ENCODE data around the gene HPS5.

Gene HPS5

DNA sequence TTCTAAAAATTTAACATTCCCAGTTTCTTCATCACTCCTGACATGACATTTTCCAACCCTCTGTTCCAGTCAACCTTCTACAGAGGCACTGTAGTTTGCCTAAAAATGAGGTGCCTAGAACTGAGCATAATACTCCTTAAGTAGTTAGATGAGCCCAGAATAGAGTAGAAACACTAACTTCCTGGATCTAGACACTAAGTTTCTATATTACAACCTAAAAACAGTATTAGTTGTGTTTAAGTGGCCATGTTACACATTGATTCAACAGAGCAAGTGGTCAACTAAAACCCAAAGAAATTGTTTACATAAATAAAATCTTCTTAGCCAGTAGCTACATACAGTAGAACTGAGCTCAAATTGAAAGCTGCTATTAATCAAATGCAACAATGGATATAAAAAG, 1.3 kb downstream of the HPS5 start:
- H3K27ac ChIP-seq = peak overlapping the region; percentile 88
- DNase-seq (ENCODE audit: low read depth, low spot score) = no peak

DNA sequence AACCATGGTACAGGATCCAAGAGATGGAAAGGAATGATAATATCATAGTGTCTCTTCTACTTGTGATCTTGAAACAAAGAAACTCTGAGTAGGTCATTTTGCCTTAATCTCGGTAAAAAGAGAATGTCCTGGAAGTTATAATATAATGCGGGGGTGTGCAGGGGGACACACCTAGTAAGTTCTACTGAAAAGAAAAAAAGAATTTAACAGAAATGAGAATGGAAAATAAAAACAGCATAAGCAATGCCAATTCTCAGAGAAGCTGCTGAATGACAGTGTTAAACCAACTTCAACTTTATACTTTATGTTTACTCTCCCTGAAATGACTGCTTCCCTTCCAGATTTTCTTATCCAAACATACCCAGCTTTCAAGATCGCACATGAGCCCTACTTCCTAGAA, 2.0 kb downstream of the HPS5 start:
- DNase-seq (ENCODE audit: low read depth, low spot score) = no peak
- H3K27ac ChIP-seq = no peak overlapping the region

DNA sequence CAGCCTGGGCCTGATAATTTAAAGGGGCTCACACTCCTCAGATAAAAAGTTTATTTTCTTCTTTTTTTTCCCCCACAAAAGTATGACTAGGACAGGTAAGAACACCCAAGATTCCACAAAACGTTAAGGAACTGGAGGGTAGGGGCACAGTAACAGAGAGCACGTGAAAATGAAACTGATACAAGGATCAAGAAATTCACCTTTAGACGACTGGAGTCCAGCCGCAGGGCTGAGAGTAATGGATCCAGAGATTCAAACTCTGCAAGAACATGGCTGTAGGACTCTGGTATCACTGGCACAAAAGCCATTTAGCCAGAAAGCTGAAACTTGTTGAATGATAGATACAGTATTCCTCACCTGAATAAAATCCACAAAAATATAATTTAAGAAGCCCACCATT, 4.4 kb downstream of the HPS5 start:
- no peak for DNase-seq (ENCODE audit: low read depth, low spot score)
- no peak overlapping the region for H3K27ac ChIP-seq

DNA sequence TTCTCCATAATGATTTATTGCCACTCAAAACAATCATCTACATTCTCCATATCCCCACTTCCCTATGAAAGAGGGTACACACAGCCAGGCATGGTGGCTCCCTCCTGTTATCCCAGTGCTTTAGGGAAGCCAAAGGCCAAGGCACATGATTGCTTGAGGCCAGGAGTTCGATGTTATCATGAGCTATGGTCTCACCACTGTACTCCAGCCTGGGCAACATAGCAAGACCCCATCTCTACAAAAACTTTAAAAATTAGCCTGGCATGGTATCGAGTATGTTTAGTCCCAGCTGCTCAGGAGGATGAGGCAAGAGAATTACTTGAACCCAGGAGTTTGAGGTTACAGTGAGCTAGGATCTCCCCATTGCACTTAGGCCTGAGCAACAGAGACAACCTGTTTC, 6.0 kb downstream of the HPS5 start:
- no peak for DNase-seq (ENCODE audit: low read depth, low spot score)
- no peak overlapping the region for H3K27ac ChIP-seq

DNA sequence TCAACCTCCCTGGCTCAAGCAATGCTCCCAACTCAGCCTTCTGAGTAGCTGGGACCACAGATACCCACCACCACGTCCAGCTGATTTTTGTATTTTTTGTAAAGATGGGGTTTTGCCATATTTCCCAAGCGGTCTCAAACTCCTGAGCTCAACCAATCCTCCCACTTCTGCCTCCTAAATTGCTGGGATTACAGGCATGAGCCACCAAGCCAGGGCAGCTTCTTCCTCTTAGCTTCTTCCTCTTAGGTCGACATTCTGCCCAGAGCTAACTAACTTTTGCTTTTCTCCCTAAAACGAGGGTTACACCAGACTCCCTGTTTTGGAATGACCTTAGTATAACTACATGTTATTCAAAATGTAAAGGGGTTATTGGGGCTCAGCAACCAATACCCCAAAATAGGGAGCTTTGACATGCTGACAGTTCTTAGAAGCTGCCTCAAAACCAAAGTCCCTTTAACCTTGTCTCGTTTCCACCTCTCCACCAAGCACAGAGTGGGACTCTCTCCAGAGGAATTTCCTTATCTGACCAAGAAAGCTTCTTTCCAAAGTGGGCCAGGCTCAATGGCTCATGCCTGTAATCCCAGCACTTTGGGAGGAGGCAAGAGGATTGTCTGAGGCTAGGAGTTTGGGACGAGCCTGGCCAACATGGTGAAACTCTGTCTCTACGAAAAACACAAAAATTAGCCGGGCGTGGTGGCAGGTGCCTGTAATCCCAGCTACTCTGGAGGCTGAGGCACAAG, 7.0 kb downstream of the HPS5 start:
- H3K27ac ChIP-seq = no peak overlapping the region
- DNase-seq (ENCODE audit: low read depth, low spot score) = no peak

DNA sequence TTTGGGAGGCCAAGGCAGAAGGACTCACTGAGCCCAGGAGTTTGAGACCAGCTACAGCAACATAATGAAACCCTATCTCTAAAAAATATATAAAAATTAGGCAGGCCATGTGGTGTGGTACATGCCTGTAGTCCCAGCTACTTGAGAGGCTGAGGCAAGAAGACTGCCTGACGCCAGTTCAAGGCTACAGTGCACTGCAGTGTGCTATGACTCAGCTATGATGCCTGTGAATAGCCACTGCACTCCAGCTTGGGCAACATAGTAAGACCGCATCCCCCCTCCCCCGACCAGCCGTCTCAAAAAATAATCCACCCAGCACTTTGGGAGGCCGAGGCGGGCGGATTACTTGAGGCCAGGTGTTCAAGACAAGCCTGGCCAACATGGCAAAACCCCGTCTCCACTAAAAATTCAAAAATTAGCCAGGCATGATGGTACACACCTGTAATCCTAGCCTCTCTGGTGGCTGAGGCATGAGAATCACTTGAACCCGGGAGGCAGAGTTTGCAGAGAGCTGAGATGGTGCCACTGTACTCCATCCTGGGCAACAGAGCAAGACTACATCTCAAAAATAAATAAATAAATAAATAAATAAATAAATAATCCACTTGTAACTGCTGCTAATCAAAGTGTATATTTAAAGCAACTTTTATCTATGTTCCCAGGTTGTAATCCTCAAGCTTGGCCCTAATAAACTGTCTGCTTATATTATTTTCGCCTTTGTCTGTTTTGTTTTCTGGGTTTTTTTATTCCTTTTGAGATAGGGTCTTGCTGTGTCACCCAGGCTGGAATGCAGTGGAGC, 7.8 kb downstream of the HPS5 start:
- peak overlapping the region; percentile 73 for H3K27ac ChIP-seq
- no peak for DNase-seq (ENCODE audit: low read depth, low spot score)

DNA sequence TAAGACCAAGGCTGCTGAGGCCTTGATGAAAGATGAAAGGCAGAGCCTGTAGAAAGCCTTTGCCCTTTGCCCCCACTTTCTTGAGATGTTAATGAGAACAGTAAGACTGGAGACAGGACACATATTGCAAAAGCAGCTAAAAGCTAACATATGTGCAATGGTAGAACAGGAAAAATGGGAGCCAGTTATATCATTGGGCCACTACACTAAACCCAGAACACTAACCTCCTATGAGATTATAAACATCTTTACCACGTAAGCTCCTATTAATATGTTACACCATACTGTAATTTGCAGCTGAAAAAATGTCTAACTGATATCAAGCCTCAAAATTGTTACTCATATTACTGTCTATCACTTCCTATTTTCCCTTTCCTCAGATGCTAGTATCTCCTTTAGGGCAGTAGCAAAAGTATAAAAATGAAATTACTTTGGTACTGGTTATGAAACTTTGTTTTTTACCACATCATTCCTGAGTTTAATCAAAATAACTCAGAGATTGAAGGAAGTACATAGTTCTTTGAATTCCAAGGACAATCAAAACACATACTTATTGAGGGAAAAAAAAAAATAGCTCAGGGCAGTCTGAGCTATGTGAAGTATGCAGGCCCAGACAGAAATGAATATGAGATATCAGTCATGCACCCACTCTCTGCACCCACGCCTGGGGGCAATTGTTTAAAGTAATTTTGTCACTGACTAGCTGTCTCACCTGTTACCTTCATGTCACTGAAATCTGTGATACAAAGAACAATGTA, 9.1 kb downstream of the HPS5 start:
- DNase-seq (ENCODE audit: low read depth, low spot score) = no peak
- H3K27ac ChIP-seq = peak overlapping the region; percentile 73

DNA sequence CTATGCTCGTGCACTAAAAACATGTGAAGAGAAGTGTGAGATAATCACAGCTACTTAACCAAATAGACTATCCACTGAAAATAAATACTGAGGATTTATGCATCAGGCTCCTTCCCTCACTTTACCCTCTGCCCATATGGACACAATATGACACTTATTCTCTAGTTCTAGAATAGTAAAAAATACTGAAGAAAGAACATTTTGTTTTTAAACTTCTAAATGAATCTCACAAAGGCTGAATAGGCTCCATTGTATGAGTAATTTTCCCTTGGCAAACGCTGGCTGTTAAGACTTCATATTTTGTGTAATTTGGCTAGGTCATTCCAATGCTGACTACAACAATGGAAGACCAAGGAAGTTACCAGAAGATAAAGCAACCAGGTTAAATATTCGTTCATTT, 9.9 kb downstream of the HPS5 start:
- peak overlapping the region; percentile 73 for H3K27ac ChIP-seq
- no peak for DNase-seq (ENCODE audit: low read depth, low spot score)

DNA sequence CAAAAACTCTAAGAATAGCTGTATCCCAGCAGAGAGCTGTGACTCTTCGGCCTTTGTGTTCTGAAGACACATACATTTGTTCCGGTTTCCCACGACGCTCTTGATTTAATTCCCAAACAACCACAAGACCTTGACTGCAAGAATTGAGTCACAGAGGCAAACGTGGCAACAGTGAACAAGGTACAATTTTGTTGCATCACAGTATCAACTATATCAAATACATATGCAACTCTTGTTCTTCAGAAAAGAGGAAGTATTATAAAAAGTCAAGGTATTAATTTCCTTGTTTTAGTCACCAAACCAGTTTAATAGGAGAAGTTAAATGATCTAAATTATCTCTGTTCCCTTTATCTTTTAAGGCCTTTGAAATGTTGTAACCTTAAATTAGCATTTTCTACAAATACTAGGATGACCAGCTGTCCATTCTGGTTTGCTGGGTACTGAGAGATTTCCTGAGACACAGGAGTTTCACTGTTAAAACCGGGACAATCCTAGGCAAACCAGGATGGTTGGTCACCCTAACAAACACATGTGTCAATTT, 11.1 kb downstream of the HPS5 start:
- DNase-seq (ENCODE audit: low read depth, low spot score) = peak; percentile 75
- H3K27ac ChIP-seq = peak overlapping the region; percentile 73

DNA sequence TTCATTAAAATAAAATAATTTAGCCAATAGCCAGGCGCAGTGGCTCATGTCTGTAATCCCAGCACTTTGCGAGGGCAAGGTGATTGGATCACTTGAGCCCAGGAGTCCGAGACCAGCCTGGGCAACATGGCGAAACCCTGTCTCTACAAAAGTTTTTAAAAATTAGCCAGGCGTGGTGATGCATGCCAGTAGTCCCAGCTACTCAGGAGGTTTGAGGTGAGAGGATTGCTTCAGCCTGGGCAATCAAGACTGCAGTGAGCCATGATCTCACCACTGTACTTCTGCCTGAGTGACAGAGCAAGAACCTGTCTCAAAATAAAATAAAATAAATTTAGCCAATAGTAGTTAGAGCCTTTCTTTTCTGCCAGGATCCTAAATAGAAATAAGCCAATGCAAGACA, 12.2 kb downstream of the HPS5 start:
- DNase-seq (ENCODE audit: low read depth, low spot score) = no peak
- H3K27ac ChIP-seq = no peak overlapping the region

DNA sequence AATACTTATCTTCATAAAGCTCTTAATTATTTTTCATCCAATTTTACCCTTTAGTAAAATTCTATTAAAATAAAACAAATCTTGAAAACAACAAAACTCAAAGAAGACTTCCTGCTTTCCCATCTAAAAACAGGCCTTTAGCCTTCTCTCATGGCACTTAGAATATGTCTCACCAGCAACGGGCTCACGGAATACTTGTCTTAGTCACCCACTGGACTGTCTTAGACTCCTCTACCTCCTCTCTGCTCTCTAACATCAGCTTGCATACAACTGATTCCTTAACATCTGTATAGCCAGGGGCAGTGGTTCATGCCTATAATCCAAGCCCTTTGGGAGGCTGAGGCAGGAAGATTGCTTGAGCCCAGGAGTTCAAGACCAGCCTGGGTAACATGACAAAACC, 13.7 kb downstream of the HPS5 start:
- DNase-seq (ENCODE audit: low read depth, low spot score) = no peak
- H3K27ac ChIP-seq = peak overlapping the region; percentile 47

DNA sequence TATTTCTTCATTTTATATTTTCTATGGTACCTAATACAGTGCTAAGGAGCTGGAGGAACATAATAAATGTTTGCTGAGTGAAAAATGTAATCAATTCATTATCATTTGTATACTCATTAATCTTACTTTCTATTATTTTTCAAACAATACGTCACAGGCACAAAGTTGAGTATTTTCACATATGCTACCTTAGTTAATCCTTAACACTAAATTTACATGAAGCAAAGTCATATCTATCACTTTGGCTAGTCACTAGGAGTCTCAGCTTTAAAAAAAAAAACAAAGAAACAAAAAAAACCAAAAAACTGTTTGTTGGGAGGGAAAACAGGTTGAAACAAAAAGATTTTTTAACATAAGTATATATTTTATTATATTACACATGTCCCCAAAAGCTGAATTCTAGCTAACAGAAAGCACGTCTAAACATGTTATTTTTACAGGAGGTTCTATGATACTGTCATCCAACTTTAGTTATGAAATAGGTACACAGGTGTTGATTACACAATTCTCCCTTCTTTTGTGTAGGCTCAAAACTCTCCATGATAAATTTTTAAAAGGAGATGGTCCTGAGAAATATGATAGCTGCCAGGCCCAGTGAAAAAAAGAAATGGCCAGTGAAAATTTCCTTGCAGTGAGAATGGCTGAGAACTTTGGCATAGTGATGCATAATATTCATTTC, 14.3 kb downstream of the HPS5 start:
- peak overlapping the region; percentile 47 for H3K27ac ChIP-seq
- no peak for DNase-seq (ENCODE audit: low read depth, low spot score)

DNA sequence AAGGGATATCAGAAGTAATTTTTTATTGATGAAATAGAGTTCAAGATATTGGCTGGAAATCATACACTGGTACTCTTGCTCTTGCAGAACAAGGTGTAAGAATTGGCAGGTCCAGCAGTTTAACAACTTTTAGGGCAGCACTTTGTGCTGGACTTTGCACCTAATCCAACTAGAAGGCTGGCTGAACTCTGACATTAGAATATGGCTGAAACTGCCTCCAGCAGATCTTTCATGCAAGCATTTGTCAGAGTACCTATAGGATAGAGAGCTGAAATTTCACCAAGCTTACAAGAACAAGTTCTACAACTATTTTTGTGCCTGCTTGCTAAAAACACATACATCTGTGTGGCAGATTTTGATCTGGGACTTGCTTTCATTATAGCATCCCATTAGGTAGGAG, 17.2 kb downstream of the HPS5 start:
- no peak for DNase-seq (ENCODE audit: low read depth, low spot score)
- no peak overlapping the region for H3K27ac ChIP-seq

DNA sequence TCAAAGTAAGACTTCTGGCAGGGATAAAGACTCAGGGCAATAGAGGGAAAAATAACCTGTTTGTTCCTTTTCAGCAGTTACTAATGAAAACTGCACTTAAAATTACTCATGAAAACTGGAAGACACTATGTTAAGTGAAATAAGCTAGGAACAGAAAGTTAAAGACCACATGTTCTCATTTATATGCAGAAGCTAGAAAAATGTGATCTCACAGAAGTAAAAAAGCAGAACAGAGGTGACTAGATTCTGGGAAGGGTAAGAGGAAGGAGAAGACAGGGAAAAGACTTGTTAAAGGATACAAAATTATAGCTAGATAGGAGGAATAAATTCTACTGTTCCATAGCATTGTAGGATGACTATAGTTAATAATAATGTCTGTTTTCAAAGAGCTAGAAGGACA, 22.2 kb downstream of the HPS5 start:
- DNase-seq (ENCODE audit: low read depth, low spot score) = no peak
- H3K27ac ChIP-seq = no peak overlapping the region

DNA sequence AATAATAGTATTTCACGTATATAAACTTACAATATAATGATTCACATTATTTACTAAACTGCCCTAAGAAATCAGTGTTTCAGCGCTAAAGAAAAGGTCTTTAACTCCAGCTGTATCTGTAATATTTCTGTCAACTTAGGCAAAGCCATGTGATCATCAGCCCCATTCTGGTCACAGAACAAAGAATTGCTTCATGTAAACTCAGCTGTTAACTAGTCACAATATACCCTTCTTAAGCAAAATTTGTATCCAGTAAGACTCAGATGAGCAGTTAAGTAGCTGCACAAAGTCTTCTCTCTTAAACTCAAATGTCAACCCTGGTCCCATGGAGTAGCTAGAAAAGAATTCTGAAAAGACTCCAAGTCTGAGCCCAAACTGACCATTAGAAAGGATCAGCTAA, 26.6 kb downstream of the HPS5 start:
- H3K27ac ChIP-seq = no peak overlapping the region
- no peak for DNase-seq (ENCODE audit: low read depth, low spot score)

DNA sequence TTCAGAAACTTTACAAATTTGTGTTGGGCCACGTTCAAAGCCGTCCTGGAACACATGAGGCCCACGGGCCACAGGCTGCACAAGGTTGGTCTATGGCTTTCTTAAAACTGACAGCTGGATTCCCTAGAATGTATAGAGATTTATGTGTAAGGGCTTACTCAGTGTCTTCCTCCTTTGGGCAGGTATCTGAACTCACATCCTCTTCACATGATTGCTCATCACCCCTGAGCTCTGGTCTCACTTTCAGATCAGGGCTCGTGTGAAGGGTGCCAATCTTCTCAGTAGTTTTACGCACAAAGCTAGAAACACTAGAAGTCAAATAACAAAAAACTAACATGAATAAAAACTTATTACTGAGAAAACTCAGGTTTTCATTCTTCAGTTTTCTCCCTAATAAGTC, 27.1 kb downstream of the HPS5 start:
- DNase-seq (ENCODE audit: low read depth, low spot score) = no peak
- H3K27ac ChIP-seq = no peak overlapping the region

DNA sequence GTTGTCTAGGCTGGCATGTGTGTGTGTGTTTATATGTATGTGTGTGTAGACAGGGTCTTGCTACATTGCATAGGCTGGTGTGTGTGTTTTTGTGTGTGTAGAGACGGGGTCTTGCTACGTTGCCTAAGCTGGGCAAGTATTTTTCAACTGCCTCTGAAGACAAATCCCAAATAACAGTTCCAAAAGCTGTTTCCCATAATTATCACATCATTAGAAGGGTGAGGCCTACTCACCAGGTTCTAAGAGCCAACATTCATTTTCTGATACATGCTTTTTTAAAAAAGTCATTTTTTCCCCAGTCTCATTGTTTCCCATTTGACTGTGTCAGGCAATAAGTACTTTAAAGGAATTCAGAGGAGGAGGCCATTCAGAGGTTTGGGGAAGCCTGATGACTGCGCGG, 33.0 kb downstream of the HPS5 start:
- DNase-seq (ENCODE audit: low read depth, low spot score) = no peak

DNA sequence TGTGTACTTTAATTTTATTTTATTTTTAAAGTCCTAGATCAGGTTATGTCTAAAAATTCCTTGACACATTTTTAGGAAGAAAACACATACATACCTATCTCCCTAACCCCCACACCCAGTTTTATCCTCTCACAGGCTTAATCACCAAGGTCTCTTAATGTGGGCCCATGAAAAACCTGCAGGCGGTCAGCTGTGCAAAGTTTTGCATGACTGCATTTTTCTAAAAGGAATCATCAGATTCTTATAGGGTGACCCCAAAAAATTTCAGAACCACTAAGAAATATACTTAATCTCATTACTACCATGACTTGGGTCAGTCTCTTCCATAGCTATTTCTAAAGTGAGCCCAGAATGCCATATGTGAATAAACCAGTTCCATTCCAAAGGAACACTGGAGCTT, 36.1 kb downstream of the HPS5 start:
- H3K27ac ChIP-seq = no peak overlapping the region
- DNase-seq (ENCODE audit: low read depth, low spot score) = no peak

More for the DNA sequence above, 33.0 kb downstream of the HPS5 start:
- H3K27ac ChIP-seq = no peak overlapping the region

DNA sequence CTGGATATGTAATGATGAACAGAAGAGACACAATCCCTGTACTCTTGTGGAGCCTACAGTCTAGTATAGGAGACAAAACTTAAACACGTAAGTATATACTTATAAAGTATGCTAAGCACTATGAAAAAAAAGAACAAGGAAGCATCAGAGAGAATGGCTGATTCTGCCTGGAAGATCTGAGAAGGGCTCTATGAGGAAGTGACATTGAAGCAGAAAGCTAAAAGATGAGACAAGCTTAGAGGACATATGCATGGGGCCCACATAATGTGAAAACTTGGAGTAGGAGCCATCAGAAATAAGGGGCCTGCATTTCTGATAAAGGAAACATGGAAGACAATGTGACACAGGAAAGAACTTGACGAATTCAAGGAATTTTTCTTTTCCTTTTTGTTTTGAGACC, 39.3 kb downstream of the HPS5 start:
- DNase-seq (ENCODE audit: low read depth, low spot score) = no peak
- H3K27ac ChIP-seq = no peak overlapping the region

DNA sequence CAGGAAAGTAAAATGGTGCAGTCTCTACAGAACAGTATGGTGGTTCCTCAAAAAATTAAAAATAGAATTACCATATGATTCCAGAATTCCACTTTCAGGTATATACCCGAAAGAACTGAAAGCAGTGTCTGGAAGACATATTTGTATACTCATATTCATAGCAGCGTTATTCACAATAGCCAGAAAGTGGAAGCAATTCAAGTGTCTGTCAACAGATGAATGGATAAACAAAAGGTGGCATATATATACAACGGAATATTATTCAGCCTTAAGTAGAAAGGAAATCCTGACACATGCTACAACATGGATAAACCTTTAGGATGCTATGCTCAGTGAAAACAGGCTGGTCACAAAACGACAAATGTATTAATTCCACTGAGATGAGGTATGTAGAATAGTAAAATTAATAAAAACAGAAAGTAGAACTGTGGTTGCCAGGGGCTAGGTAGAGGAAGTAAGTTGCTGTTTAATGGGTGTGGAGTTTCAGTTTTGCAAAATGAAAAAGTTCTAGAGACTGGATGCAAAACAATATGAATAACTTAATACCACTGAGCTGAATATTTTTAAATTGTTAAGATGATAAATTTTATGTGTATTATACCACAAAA, 41.4 kb downstream of the HPS5 start:
- no peak for DNase-seq (ENCODE audit: low read depth, low spot score)
- H3K27ac ChIP-seq = no peak overlapping the region

Measured in epithelial cell of prostate (primary cell).